ENCODE data around the gene SLC16A9. TPM values are rescaled to one million over a fixed set of nuclear protein-coding genes. Genes with fewer than 3 reads are reported as not detected.

SLC16A9 gene
- total RNA-seq, 1 donor from 2014 or later = 1.2 TPM

DNA sequence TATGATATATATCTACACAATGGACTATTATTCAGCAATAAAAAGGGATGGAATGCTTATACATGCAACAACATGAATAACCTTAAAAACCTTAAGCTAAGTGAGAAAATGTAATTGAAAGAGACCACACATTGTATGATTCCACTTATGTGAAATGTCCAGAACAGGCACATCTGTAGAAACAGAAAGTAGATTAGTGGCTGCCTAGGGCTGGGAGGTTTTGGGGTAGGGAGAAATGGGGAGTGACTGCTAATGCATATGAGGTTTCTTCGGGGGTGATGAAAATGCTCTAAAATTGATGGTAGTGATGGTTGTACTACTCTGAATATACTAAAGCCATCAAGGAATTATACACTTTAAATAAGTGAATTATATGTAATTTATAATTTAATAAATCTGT, 14.7 kb downstream of the SLC16A9 start:
- H3K9me3 Mint-ChIP-seq = no peaks in the 10 kb centered on the region
- H3K4me3 Mint-ChIP-seq = no peak overlapping the region
- CTCF ChIA-PET = no interaction called here
- TF ChIP-seq, protein P1, sequence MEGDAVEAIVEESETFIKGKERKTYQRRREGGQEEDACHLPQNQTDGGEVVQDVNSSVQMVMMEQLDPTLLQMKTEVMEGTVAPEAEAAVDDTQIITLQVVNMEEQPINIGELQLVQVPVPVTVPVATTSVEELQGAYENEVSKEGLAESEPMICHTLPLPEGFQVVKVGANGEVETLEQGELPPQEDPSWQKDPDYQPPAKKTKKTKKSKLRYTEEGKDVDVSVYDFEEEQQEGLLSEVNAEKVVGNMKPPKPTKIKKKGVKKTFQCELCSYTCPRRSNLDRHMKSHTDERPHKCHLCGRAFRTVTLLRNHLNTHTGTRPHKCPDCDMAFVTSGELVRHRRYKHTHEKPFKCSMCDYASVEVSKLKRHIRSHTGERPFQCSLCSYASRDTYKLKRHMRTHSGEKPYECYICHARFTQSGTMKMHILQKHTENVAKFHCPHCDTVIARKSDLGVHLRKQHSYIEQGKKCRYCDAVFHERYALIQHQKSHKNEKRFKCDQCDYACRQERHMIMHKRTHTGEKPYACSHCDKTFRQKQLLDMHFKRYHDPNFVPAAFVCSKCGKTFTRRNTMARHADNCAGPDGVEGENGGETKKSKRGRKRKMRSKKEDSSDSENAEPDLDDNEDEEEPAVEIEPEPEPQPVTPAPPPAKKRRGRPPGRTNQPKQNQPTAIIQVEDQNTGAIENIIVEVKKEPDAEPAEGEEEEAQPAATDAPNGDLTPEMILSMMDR (IDR thresholded peaks at IDR 0.05) = no peak
- DNase-seq = no peak
- peaks cover 2% of the 10 kb centered on the region for H3K27me3 Mint-ChIP-seq
- POLR2A ChIA-PET = no interaction called here
- ATAC-seq (ENCODE audit: low read depth) = no peak
- H3K36me3 Mint-ChIP-seq (ENCODE audit: low read depth) = no peaks in the 10 kb centered on the region
- intact Hi-C loops (cut with micrococcal nuclease) = no loop called here
- H3K4me1 Mint-ChIP-seq = no peaks in the 10 kb centered on the region
- no peak overlapping the region for H3K27ac Mint-ChIP-seq

DNA sequence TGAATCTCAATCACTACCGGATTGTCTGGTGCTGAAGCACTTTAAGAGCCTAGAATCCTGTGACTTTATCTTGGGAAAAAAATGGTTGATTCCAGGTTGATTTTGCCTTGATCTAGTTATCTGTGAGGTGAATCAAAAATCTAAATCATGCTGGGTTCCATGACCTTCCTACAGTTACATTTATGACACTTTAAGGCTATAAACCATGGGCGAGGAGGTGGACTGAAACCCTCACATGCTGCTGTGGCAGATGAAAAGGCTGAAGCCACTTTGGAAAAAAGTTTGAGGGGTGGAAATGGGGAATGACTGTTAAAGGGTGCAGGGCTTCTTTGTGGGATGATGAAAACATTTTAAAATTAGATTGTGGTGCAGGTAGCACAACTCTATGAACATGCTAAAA, 17.5 kb downstream of the SLC16A9 start:
- CTCF ChIA-PET = no interaction called here
- Mint-ChIP-seq H3K4me3 (no peak overlapping the region), H3K27ac (no peak overlapping the region), H3K9me3 (no peaks in the 10 kb centered on the region), H3K4me1 (peaks cover 9% of the 10 kb centered on the region), H3K36me3 (ENCODE audit: low read depth) (no peaks in the 10 kb centered on the region), H3K27me3 (no peaks in the 10 kb centered on the region)
- DNase-seq (no peak), ATAC-seq (ENCODE audit: low read depth) (no peak)
- TF ChIP-seq, protein P1 (IDR thresholded peaks at IDR 0.05) = no peak
- intact Hi-C loops (cut with micrococcal nuclease) = no loop called here
- POLR2A ChIA-PET = no interaction called here

DNA sequence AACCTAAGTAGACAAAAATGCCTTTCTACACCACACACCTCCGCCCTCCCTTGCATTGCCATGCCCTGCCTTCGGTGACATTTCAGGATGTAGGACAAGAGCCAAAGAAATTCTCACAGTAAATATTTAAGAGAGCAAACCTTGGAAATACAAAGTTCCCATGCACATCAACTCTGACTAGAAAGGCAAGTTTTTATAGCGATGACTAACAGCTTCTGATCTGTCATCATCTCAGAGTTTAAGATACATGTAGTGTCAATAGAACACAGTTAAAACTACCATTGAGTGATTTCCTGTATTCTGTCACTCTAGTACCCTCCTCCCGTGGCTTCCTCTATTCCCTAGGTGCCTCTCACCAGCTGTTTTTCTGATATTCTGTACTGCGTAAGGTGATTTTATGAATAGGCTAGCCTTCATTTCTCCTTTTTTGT, 20.7 kb downstream of the SLC16A9 start:
- ChIA-PET CTCF (no interaction called here), POLR2A (interaction anchor here (1.0 kb wide), 1 partner anchor 217 kb away, joined by 3 read pairs; the partner anchor contains the start of gene CCDC6)
- TF ChIP-seq, protein P1 (IDR thresholded peaks at IDR 0.05) = no peak
- Mint-ChIP-seq H3K9me3 (no peaks in the 10 kb centered on the region), H3K27me3 (no peaks in the 10 kb centered on the region), H3K36me3 (ENCODE audit: low read depth) (no peaks in the 10 kb centered on the region), H3K4me1 (peaks cover 9% of the 10 kb centered on the region), H3K4me3 (no peak overlapping the region), H3K27ac (no peak overlapping the region)
- DNase-seq (no peak), ATAC-seq (ENCODE audit: low read depth) (peak; percentile 82)
- intact Hi-C loops (cut with micrococcal nuclease) = no loop called here

DNA sequence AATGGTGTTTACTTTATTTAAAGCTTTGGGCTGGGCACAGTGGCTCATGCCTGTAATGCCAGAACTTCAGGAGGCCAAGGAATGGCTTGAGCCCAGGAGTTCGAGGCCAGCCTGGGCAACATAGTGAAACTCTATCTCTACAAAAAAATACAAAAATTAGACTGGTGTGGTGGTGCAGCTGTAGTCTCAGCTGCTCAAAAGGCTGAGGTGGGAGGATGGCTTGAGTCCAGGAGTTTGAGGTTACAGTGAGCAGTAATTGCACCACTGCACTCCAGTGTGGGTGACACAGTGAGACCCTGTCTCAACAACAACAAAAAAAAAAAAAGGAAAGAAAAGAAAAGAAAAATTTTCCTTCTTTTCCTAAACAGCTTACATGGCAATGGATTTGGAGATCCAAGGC, 22.0 kb downstream of the SLC16A9 start:
- Mint-ChIP-seq H3K27me3 (no peaks in the 10 kb centered on the region), H3K4me3 (no peak overlapping the region), H3K9me3 (no peaks in the 10 kb centered on the region), H3K36me3 (ENCODE audit: low read depth) (no peaks in the 10 kb centered on the region), H3K27ac (no peak overlapping the region), H3K4me1 (peaks cover 9% of the 10 kb centered on the region)
- POLR2A ChIA-PET = interaction anchor here (0.7 kb wide), 1 partner anchor 20 kb away, joined by 6 read pairs; no protein-coding TSS in a partner anchor
- CTCF ChIA-PET = no interaction called here
- ATAC-seq (ENCODE audit: low read depth) = no peak
- intact Hi-C loops (cut with micrococcal nuclease) = no loop called here
- DNase-seq = no peak
- TF ChIP-seq, protein P1 (IDR thresholded peaks at IDR 0.05) = no peak

DNA sequence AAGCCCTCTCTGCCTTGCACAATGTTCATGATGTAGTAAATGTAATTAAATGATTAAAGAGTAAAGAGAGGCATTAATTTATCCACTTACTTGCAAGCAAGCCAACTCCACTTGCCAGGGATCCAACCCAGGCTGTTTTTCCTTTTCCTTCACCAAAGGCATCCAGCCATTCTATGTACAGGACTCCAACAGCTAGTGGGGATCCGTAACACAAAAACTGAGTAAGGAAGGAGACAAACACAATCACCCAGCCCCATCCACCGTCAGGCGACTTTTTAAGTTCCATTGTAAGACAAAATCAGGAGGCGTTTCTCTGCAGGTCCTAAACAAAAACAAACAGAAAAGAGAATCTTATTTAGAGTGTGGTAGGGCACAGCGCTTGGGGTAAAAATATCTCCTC, 25.6 kb downstream of the SLC16A9 start:
- CTCF ChIA-PET = no interaction called here
- Mint-ChIP-seq H3K4me1 (peaks cover 8% of the 10 kb centered on the region), H3K9me3 (no peaks in the 10 kb centered on the region), H3K27ac (no peak overlapping the region), H3K36me3 (ENCODE audit: low read depth) (no peaks in the 10 kb centered on the region), H3K27me3 (no peaks in the 10 kb centered on the region), H3K4me3 (no peak overlapping the region)
- DNase-seq = no peak
- TF ChIP-seq, protein P1 (IDR thresholded peaks at IDR 0.05) = no peak
- no peak for ATAC-seq (ENCODE audit: low read depth)
- intact Hi-C loops (cut with micrococcal nuclease) = no loop called here
- POLR2A ChIA-PET = no interaction called here

All from activated B cell treated with CpG ODN at 0.5 μM for 24 hours (primary cell).